GM21526 (cell line): ENCODE results near the gene CYP1A2.

Source experiments
- ATAC-seq: cut with Tn5 transposase; IDR thresholded peaks from one replicate; pipeline ENCODE4 v1.9.1; 2021; ENCODE audit warnings: moderate library complexity; ENCODE audit not compliant: unreplicated experiment, low FRiP score

CYP1A2 gene

DNA sequence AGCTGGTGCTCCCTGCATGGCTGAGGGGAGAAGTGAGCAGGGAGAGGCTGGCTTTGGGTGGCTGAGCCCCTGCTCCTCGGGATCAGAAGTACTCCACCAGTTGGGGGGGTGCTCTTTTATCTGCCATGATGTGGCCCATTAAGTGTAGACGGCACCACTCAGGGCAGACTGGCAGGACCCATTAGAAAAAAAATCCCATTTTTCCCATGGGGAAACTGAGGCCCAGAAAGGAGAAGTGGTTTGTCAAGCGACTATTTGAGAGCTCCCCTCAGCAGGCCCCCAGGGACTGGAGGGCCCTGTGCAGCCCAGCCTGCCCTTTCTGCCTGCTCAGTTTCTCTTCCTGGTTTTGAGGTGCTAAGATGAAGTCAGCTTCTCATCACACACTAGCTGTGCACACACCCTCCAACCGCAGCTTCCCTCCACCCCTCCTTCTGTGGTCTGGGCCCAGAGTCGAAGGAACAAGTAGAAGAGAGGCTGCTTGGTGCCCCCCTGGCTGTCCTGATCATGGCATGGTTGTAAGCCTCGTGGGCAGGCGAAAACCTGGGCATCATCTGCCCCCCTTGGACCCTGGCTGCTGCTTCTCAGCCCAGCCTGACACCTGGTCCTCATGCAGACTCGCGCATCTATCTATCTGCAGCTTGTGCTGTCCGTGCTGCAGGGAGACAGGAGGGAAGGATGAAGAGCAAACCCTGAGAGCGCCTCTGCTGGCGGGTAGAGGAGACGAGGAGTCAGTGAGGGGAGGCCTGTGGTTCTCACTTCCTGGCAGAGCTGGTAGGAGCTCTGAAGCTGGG, 38.8 kb downstream of the CYP1A2 start:
- peak; percentile 38 for ATAC-seq

DNA sequence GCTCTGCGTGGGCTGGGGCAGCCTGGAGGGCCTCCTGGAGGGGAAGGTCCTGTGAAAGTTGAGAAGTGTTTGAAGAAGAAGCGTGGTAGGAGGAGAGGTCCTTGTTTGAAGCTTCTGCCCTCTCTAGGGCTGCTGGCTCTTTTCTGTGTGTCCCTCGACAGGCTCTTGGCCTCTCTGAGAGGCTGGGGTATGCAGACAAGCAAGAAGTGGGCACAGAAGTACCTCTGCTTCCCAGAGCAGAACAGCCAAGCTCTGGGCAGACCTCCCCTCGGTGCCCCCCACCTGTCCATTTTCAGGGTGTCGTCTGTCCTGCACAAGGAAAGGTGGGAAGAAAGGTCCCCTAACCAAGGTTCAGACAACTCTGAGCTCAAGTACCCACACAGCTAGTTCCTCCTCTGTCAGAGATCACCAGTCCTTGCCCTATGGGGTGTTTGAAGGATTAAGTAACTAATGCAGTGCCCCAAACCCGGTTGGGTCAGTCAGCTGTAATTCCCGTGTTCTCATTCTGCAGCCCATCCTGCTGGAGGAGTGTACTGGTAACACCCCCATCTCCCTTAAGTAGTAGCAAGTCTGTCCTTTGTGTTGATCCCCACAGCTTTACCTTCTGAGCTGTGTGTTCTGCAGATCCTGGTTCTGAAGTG, 39.5 kb downstream of the CYP1A2 start:
- no peak for ATAC-seq

DNA sequence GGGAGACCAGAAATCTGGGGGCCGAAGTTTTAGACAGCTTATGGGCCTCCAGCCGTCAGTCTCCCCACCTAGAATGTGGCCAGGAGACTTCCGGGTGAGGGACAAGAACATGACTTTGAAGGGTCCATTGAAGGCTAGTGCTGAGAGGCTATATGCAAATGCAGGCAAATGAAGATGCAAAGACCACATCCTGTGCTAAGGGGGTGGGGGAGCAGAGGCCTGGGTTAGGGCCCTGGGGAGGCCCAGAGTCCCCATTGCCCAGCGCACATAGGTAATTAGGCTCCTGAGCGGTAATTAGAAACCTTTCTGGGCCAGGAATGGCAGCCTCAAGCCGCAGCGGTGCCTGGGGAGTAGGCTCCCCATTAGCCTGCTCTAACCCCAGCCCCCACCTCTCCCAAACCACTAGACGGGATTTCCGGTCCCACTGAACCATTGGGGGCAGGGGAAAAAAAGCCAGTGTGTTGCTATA, 40.1 kb downstream of the CYP1A2 start:
- ATAC-seq: peak; percentile 32

DNA sequence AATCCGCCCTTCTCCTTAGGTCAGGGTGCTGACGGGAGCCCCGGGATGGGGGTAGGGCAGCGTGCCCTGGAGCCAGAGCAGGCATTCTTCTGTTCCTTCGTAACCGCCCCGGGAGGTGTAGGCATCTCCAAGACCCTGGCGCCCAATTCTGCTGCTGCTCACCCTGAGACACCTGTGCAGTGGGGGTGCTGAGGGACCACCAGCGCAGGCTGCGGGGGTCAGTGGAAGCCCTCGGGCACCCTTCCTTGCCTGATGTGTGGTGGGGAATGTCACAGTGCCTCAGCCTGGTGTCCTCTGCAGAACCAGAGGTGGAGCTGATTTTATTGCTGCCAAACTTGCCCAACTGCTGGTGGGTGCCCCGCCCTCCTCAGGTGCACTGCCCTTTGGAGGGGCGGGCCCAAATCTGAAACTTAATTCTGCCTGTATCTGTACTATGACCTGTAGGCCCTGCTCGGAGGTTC, 40.6 kb downstream of the CYP1A2 start:
- ATAC-seq: no peak

DNA sequence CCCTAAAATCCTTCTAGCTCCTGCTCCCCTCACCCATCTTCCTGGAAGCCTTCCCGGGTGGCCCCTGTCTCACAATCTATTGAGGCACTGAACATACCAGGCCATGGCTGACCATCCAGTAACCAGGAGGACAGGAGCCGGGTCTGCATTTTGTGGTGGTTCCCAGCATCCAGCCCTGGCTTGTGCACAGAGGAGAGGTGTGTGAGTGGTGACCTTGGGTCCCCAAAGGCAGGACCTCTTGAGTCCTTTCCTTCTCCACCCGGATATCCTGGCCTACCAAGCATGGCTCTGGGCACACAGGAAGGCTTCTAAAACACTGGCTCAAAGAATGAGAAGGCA, 41.1 kb downstream of the CYP1A2 start:
- no peak for ATAC-seq

DNA sequence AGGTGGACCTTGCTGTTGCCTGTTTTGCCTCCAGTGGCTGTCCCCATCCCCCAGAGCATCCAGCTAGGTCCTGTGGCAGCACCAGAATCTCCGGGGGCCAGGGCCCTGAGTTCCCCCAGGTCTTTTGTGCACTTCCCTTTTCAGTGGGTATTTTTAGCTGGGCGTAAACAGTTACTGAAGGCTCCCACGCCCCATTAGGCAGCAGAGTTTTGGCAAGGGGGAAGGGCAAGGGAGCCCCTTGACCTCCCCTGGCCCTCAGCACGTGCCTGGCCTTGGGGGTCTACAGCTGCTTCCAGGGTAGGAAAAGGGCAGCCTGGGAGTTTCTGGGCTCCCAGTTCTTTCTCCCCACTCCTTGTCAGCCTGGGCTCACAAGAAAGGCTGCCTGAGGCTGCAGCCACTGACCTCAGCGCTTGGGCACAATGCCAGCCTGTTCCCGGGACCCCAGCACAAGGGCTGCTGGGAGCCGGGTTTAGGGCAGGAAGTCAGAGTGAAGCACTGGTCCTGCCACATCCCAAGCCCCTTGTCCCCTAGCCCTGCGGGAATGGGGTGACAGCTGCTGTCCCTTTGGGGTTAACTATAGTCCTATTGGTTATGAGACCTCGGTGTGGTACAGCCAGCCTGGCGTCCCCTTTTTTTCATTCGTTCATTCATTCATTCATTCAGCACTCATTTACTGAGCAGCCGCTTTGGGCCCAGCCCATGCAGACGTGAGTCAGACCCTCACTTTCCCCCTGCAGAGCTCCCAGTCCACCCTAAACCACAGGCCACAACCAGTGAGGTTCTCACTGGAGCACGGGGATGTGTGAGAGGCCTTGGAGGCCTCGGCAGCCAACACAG, 41.7 kb downstream of the CYP1A2 start:
- ATAC-seq: no peak

DNA sequence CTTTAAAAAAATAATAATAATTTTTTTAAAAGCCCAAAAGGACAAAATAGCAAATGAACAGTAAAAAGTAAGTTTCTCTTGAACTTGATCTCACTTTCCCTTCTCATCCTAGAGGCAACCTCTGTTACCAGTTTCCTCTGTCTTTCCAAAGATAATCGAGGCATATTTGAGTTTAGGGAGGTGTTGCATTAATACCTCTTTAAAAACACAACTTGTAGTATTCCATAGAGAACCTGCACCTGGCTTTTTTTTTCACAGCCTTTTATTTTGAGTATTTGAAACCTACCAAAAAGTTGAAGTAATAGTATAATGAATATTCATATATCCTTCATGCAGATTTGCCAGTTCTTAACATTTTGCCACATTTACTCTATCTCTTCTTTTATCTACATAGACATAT, 42.4 kb downstream of the CYP1A2 start:
- no peak for ATAC-seq

DNA sequence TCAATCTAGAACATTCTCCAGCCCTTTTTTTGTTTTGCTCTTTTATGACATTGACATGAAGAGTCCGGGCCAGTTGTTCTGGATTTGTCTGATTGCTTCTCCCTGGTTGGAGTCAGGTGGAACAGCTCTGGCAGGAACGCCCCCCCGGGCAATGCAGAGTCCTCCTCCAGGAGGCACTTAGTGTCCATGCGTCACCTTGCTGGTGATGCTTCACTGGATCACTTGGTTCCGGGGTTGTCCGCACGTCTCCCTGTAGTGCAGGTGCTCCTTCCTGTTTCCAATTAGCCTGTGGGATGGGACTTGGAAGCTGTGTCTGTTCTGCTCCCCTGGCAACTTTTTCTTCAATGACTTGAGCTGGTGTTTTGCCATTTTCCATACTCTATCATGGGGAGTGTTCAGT, 43.0 kb downstream of the CYP1A2 start:
- ATAC-seq: no peak

DNA sequence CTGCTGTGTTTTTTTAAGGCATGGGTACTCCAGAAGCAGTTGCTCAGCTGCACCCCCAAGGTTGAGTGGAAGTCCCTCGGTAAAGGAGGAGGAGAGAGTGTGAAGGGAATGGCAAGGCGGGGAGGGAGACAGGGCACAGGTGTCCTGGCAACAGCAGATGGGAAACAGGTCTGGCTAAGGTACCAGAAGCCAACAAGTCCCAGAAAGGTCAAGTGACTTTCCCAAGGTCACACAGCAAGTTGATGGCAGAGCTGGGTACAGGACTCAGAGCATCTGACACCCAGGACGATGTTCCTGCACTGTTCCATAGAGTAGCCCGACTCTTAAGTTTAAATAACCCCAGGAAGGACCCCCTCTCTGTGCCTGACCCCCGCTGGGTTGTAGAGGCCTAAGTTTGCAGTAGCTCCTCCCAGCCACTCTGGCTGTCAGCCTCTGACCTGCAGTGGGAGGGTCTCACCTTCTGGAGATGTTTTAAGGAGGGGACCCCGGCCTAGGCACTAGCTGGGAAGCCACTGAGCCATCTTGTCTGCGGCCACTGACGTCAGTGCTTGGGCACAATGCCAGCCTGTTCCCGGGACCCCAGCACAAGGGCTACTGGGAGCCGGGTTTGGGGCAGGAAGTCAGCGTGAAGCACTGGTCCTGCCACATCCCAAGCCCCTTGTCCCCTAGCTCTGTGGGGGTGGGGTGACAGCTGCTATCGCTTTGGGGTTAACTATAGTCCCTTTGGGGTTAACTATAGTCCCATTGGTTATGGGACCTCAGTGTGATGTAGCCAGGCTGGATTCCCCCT, 43.8 kb downstream of the CYP1A2 start:
- no peak for ATAC-seq

DNA sequence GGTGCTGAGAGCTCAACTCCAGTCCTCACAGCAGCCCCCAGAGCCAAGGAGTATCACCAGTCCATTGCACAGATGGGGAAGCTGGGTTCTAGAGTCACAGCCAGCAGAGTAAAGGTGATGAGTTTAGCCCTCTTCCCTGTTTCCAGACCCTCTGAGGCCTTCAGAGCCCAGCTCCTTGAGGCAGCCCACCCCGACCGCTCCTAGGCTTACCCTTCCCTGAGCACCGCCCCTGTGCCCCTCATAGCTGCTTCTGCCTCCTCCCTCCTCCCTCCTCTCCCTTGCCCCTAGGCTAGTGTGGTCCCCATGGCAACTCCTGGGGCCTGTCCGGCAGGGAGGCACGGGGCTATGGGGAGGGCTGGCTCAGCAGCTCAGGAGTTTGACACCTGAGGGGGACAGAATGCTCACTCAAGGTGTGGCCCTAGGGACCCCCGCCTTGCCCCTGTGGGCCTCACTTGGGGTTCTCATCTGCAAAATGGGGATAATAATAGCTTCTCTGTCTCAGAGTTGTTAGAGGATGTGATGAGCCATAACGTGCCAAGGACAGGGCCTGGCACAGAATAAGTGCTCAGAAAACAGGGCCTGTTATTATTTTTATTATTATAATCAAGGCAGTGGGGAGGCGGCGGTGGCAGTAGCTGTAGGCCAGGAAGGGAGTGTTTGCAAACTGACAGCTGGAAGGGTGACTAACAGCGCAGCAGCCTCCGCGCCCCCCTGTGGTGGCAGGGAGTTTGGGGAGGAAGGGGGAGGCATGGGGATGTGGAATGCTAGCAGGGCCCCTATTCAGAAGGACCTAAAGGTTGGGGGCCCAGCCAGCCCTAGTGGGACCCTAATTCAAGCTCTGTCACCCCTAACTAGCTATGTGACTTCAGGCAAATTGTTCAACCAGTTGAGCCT, 44.7 kb downstream of the CYP1A2 start:
- ATAC-seq: no peak

DNA sequence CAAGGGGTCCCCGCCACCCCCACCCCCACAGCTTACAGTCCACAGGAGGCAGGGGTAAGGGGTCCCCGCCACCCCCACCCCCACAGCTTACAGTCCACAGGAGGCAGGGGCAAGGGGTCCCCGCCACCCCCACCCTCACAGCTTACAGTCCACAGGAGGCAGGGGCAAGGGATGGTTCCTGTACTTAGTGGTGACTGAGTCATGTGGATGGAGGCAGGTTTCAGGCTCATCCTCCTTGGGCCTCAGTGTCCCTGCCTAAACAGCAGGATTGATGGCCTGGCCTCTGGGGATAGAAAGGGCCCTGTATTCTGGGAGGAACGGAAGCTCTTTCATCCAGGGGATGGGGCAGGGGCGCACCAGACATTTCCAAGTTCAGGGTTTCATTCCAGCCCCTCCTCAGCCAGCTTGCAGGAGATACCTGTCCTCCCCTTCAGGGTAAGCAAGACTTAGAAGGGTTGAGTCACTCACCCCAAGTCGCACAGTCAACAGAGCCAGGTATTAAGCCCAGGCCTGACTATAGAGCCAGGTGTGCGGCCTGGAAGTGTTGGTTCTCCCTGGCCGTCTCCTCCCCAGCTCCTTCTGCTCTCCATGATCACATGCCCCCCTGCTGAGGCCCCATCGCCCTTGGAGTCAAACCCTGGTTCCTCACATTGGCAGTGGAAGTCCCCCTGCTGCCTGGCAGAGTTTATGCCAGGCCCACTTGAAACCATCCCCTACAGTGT, 45.8 kb downstream of the CYP1A2 start:
- ATAC-seq: no peak

DNA sequence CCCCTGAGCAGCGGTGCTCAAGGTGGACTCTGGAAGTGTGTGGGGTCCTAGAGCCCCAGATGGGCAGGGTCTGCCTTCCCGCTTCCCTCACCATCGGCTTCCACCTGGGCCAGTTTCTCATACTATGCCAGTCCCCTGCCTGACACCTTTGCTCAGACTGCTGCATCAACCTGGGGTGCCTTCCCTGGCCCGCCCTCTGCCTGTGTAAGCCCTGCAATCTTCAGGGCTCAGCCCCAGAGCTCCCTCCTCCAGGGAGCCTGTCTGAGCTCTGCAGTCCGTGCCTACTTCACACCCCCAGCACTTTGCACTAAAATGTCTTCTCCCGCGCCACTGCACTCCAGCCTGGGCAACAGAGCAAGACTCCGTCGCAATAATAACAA, 46.3 kb downstream of the CYP1A2 start:
- no peak for ATAC-seq

DNA sequence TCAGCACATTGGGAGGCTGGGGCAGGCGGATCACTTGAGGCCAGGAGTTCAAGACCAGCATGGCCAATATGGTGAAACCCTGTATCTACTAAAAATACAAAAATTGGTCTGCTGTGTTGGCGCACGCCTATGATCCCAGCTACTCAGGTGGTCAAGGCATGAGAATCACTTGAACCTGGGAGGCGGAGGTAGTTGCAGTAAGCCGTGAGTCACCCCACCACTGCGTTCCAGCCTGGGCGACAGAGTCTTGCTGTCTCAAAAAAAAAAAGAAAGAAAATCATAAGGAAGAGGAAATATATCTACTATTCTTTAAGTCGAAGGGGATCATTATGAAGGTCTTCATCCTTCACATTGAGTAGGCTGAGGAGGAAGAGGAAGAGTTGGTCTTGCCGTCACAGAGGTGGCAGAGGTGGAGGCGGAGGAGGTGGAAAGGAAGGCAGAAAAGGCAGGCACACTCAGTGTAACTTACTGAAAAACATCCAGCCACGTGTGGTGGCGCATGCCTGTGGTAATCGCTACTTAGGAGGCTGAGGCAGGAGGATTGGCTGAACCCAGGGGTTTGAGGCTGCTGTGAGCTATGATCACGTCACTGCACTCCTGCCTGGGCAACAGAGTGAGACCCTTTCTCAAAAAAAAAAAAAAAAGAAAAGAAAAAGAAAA, 47.5 kb downstream of the CYP1A2 start:
- no peak for ATAC-seq

DNA sequence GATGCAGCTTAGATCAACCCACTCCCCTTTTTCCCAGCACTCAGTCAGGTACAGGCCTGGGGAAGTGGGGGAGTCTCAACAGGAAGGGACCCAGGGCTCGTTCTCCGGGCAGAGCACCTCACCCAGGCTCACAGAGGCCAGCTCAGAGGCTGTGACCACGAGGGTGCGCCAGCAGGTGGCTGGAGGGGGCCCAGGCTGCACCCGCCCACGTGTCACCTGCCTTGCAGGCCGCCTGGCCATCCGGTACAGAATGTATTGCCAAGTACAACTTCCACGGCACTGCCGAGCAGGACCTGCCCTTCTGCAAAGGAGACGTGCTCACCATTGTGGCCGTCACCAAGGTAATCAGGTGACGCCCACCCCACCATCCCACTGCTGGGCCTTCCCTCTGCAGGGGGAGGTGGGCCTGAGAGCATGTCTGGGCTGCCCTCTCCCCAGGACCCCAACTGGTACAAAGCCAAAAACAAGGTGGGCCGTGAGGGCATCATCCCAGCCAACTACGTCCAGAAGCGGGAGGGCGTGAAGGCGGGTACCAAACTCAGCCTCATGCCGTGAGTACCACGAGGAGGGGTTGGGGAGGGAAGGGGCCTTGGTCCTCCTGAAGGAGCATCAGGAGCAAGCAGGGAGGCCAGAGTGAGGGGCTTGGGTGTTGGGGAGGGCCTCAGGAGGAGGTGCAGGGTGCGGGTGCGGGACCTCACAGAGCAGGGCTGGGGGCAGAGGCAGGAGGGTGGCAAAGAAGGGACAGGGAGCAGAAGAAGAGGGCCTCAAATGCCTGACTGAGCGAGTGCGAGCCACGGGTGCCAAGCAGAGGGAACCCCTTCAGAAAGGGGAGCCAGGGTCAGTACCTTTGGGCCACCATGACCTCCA, 50.0 kb downstream of the CYP1A2 start:
- ATAC-seq: no peak

DNA sequence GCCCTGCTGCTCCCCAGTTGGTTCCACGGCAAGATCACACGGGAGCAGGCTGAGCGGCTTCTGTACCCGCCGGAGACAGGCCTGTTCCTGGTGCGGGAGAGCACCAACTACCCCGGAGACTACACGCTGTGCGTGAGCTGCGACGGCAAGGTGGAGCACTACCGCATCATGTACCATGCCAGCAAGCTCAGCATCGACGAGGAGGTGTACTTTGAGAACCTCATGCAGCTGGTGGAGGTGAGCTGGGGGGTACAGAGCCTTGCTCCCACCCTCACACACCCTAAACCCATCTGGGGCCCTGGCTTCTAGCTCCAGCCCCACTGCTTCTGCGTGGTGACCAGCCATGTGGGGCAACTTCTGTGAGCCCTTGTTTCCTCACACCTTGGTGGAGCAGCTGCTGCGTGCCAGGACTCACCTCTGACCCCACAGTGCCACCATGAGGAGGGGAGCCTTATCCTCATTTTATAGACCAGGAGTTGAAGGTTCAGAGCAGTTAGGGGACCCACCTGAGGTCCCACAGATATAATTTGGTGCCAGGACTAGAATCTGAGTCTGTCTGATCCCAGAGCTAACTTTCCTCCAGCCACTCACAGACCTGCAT, 50.7 kb downstream of the CYP1A2 start:
- no peak for ATAC-seq

DNA sequence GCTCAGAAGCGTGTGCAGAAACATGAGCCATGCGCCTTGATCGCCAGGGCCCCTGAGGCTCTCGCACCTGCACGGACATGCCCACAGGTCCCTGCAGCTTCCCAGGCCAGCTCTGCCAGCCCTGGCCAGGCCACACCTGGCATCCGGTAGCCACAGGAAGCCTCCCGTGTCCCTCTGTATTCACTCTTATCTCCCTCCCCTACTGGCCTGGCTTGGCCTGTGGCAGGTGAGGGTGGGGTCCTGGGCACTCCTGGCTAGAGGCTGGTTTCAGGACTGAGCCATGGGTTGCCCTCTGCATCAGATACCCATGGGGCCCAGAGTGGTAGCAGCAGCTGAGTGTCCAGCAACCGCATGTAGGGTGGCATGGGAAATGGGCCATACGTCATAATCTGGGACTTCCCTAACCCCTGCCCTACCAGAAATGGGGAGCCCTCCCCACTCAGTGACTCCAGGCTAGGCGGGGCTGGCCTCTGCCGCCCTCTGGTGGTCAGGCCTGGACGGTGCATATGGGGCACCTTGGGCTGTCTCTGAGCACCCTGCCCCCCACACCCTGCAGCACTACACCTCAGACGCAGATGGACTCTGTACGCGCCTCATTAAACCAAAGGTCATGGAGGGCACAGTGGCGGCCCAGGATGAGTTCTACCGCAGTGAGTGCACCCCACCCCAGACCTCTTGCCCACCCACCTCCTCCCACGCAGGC, 51.4 kb downstream of the CYP1A2 start:
- ATAC-seq: peak; percentile 54
